Glutamatergic neuron (in vitro differentiated cells): ENCODE results near the gene TBC1D21. TPM values are rescaled to one million over a fixed set of nuclear protein-coding genes. Genes with fewer than 3 reads are reported as not detected.

ENCODE experiments used
- DNase-seq: peaks from one replicate; pipeline ENCODE4 v3.0.0; 2022
- H3K27ac Mint-ChIP-seq: one replicate; pipeline ENCODE4 v1.8.0; 2020; ENCODE audit warnings: mild to moderate bottlenecking, mixed read lengths, inconsistent platforms; ENCODE audit not compliant: unreplicated experiment
- H3K27me3 Mint-ChIP-seq: one replicate; pipeline ENCODE4 v1.8.0; 2020; ENCODE audit warnings: mild to moderate bottlenecking, moderate library complexity, mixed read lengths, inconsistent platforms; ENCODE audit not compliant: unreplicated experiment
- H3K36me3 Mint-ChIP-seq: one replicate; pipeline ENCODE4 v1.8.0; 2020; ENCODE audit warnings: mild to moderate bottlenecking, mixed read lengths, inconsistent platforms; ENCODE audit not compliant: unreplicated experiment
- H3K4me1 Mint-ChIP-seq: one replicate; pipeline ENCODE4 v1.8.0; 2020; ENCODE audit warnings: mild to moderate bottlenecking, low read depth, mixed read lengths, inconsistent platforms; ENCODE audit not compliant: unreplicated experiment
- H3K4me3 Mint-ChIP-seq: one replicate; pipeline ENCODE4 v1.8.0; 2020; ENCODE audit warnings: mild to moderate bottlenecking, mixed read lengths, inconsistent platforms; ENCODE audit not compliant: unreplicated experiment
- H3K9me3 Mint-ChIP-seq: one replicate; pipeline ENCODE4 v1.8.0; 2020; ENCODE audit warnings: mild to moderate bottlenecking, moderate library complexity, mixed read lengths, inconsistent platforms; ENCODE audit not compliant: unreplicated experiment
- CTCF ChIP-seq: fragments of 200-600 bp; sonication (generic); IDR thresholded peaks from one replicate; pipeline ENCODE4 v1.5.0; 2021; ENCODE audit not compliant: partially characterized antibody, unreplicated experiment
- long read RNA-seq: library from polyadenylated mRNA; unstranded; transcript quantifications from one replicate; pipeline ENCODE4 v2.0.0, GENCODE V29; 2020; ENCODE audit not compliant: unreplicated experiment
- total RNA-seq: library from RNA; stranded (reverse); fragmentation: NEBNext Ultra II Directional; extraction: Animal tissue kit (Norgen Biotek cat#: 25700); gene quantifications from one replicate; pipeline ENCODE4 v1.2.1, GENCODE V29; 2021; ENCODE audit not compliant: unreplicated experiment

The TBC1D21 gene, protein sequence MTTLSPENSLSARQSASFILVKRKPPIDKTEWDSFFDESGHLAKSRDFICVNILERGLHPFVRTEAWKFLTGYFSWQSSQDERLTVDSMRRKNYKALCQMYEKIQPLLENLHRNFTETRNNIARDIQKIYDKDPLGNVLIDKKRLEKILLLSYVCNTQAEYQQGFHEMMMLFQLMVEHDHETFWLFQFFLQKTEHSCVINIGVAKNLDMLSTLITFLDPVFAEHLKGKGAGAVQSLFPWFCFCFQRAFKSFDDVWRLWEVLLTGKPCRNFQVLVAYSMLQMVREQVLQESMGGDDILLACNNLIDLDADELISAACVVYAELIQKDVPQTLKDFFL
- total RNA-seq: not detected
- long read RNA-seq: 0 reads

- H3K9me3 Mint-ChIP-seq: peaks cover 8% of the 10 kb centered on the region
- no peak within 1 kb of the TSS for H3K27ac Mint-ChIP-seq
- peaks cover 2% of the 10 kb centered on the region for H3K27me3 Mint-ChIP-seq
- no peak for DNase-seq
- no peak within 1 kb of the TSS for H3K4me3 Mint-ChIP-seq
- no peak for TF ChIP-seq CTCF
- peaks cover 2% of the 10 kb centered on the region for H3K4me1 Mint-ChIP-seq
- peaks cover 5% of the 10 kb centered on the region for H3K36me3 Mint-ChIP-seq
Observed at GRCh38 chr15:73873456-73873855, at the start of gene TBC1D21. TSS of gene TBC1D21 (plus strand) at chr15:73873564. CDS start at chr15:73873710, 146 bp downstream.

- Mint-ChIP-seq H3K27ac (no peak overlapping the region), H3K4me1 (peaks cover 1% of the 10 kb centered on the region), H3K4me3 (no peak overlapping the region), H3K36me3 (no peaks in the 10 kb centered on the region), H3K9me3 (no peaks in the 10 kb centered on the region), H3K27me3 (peaks cover 2% of the 10 kb centered on the region)
- DNase-seq: no peak
- no peak for TF ChIP-seq CTCF
Observed at GRCh38 chr15:73826711-73827251, 46.6 kb upstream of the TBC1D21 start.

- H3K9me3 Mint-ChIP-seq: no peaks in the 10 kb centered on the region
- no peaks in the 10 kb centered on the region for H3K36me3 Mint-ChIP-seq
- no peaks in the 10 kb centered on the region for H3K4me1 Mint-ChIP-seq
- no peak for DNase-seq
- H3K27me3 Mint-ChIP-seq: peaks cover 2% of the 10 kb centered on the region
- no peak overlapping the region for H3K4me3 Mint-ChIP-seq
- H3K27ac Mint-ChIP-seq: no peak overlapping the region
- TF ChIP-seq CTCF: no peak
Observed at GRCh38 chr15:73829523-73829922, 43.8 kb upstream of the TBC1D21 start.

GRCh38 chr15:73832657-73833056 is 40.7 kb upstream of the TBC1D21 start:
- Mint-ChIP-seq H3K27me3 (peaks cover 5% of the 10 kb centered on the region), H3K4me3 (no peak overlapping the region), H3K9me3 (no peaks in the 10 kb centered on the region), H3K27ac (no peak overlapping the region), H3K4me1 (no peaks in the 10 kb centered on the region), H3K36me3 (no peaks in the 10 kb centered on the region)
- DNase-seq: no peak
- TF ChIP-seq CTCF: no peak

GRCh38 chr15:73836845-73837244 is 36.5 kb upstream of the TBC1D21 start:
- no peak overlapping the region for H3K27ac Mint-ChIP-seq
- H3K36me3 Mint-ChIP-seq: peaks cover 5% of the 10 kb centered on the region
- peaks cover 2% of the 10 kb centered on the region for H3K9me3 Mint-ChIP-seq
- H3K27me3 Mint-ChIP-seq: peaks cover 6% of the 10 kb centered on the region
- H3K4me3 Mint-ChIP-seq: no peak overlapping the region
- no peak for TF ChIP-seq CTCF
- no peak for DNase-seq
- no peaks in the 10 kb centered on the region for H3K4me1 Mint-ChIP-seq
